ENCODE data around the gene RPTOR.

RPTOR gene

DNA sequence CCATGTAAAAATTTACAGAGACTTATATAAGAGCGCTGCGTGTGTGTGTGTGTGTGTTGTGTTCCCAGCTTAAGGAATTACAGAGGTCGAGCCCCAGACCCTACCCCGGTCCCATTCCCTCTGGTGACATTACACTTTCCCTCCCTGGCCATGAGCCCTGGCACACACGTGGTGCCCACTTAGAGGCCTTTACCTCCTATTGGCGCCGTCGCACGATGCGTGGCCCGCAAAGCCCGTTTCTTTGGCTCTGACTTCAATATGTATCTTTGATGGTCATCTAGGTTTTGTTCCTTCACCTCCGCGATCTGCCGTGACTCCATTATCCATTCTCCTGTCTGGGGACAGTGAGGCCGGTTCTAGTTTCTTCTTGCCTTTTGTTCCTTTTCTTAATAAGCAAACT lies 350.1 kb downstream of the RPTOR start:
- H3K27ac Mint-ChIP-seq = no peak overlapping the region
- ATAC-seq (replicated peaks) = no peak
- peaks cover 57 to 77% of the 10 kb centered on the region in 2 donors for H3K36me3 Mint-ChIP-seq
- H3K4me3 Mint-ChIP-seq = no peak overlapping the region
- H3K4me1 Mint-ChIP-seq = peaks cover 19 to 41% of the 10 kb centered on the region in 2 donors
- no peaks in the 10 kb centered on the region for H3K9me3 Mint-ChIP-seq
- DNase-seq = no peak
- H3K27me3 Mint-ChIP-seq = no peaks in the 10 kb centered on the region

DNA sequence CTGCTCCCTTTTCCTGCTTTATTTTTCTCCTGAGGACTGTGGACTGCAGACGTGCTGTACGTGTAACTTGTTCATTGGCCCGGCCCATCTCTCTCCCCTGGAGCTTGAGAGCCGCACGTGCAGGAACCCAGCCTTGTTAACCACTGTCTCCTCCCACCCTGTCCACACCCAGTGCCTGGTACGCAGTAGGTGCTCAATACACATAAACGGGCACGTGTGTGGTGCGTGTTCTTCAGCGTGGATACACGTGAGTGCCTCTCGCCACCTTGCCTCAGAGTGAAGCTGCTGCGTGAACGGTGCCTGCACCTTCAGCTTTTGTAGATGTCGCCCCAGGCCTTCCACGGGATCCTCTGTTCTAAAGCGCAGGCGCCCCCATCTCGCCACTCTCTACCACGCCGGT lies 350.7 kb downstream of the RPTOR start:
- Mint-ChIP-seq H3K9me3 (no peaks in the 10 kb centered on the region), H3K27ac (no peak overlapping the region), H3K4me3 (no peak overlapping the region), H3K27me3 (no peaks in the 10 kb centered on the region), H3K36me3 (peaks cover 61 to 82% of the 10 kb centered on the region in 2 donors), H3K4me1 (peaks cover 23 to 47% of the 10 kb centered on the region in 2 donors)
- DNase-seq (no peak), ATAC-seq (replicated peaks) (no peak)

DNA sequence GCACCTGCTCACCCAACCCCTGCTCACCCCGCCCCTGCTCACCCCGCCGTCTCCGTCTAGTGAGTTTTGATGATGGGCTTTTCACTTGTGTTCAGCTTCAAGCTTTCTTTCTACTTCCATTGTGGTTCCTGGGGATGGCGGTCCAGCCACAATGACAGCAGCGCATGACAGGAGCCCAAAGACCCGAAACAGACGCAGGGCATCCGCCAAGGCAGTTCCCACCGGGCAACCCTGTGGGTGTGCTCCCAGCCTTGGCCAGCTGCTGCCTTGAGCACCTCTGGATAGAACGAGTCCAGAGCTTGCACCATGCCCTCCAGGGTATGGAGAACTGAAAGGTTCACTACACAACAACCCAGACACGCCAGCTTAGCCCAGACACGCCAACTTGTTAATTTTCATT lies 354.1 kb downstream of the RPTOR start:
- Mint-ChIP-seq H3K36me3 (peaks cover 64 to 79% of the 10 kb centered on the region in 2 donors), H3K27ac (peak overlapping the region; percentile 20), H3K4me1 (peaks cover 31 to 52% of the 10 kb centered on the region in 2 donors), H3K4me3 (no peak overlapping the region), H3K27me3 (no peaks in the 10 kb centered on the region), H3K9me3 (no peaks in the 10 kb centered on the region)
- DNase-seq (no peak), ATAC-seq (replicated peaks) (no peak)

DNA sequence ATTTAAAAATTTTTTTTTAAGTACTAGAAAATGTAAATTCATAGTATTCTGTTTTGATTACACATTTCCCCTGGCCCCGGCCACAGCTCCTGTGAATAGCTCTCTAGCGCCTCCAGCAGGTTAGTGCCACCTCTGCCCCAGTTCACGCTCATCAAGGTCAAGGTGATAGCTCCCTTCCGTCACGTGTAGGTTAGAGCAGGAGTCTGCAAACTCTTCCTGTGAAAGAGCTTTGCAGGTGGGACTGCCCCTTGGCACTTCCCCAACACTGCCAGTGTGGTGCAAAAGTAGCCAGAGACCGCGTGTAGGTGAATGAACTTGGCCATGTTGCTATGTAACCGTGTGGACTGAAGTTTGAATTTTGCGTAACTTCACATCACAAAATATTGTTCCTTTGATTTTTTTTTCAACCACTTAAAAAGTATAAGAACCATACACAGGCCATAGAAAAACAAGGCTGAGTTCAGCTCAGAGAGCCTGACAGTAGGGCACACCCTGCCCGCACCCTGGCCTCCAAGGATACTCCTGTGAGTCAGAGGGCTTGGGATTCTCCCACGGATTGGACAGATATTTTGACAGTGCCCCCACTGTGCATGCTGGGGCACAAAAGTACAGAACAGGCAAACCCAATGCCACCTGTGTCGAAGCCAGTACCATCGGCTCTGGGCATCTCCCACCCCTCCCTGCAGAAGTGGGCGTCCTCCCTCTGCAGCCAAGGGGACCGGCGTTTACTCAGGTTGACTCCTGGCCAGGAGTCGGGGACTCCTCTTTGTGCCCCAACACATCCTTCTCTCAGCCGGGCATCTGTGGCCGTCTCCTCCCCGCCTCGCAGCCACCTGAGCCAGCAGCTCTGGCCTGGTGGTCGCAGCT lies 355.0 kb downstream of the RPTOR start:
- Mint-ChIP-seq H3K4me1 (peaks cover 31 to 54% of the 10 kb centered on the region in 2 donors), H3K4me3 (no peak overlapping the region), H3K27ac (peak overlapping the region; percentile 56), H3K9me3 (no peaks in the 10 kb centered on the region), H3K36me3 (peaks cover 59 to 72% of the 10 kb centered on the region in 2 donors), H3K27me3 (no peaks in the 10 kb centered on the region)
- ATAC-seq (replicated peaks) (peak; percentile 38 to 44), DNase-seq (no peak)

DNA sequence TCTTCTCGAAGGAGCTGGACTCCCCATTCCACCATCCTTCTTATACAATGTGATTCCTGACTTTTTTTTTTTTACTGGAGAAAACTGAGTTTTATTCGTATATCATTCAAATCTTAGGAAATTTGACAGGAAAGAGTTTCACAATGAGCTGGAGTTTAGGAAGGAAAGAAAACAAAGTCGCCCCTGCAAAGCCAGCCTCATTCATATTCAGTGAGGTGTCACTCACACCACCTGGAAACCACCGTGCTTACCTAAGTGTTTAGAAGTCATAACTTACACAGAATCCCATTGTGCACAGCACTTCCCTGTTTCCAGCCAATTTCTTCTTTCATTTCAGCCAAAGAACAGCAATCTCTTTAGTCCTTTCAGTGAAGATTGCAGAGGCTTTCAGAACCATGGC lies 356.7 kb downstream of the RPTOR start:
- no peaks in the 10 kb centered on the region for H3K9me3 Mint-ChIP-seq
- ATAC-seq (replicated peaks) (peak; percentile 89), DNase-seq (no peak)
- H3K4me1 Mint-ChIP-seq = peaks cover 29 to 50% of the 10 kb centered on the region in 2 donors
- peaks cover 43 to 63% of the 10 kb centered on the region in 2 donors for H3K36me3 Mint-ChIP-seq
- peak overlapping the region in 1 of 2 donors; percentile 50 for H3K4me3 Mint-ChIP-seq
- no peaks in the 10 kb centered on the region for H3K27me3 Mint-ChIP-seq
- peak overlapping the region; percentile 91 for H3K27ac Mint-ChIP-seq

DNA sequence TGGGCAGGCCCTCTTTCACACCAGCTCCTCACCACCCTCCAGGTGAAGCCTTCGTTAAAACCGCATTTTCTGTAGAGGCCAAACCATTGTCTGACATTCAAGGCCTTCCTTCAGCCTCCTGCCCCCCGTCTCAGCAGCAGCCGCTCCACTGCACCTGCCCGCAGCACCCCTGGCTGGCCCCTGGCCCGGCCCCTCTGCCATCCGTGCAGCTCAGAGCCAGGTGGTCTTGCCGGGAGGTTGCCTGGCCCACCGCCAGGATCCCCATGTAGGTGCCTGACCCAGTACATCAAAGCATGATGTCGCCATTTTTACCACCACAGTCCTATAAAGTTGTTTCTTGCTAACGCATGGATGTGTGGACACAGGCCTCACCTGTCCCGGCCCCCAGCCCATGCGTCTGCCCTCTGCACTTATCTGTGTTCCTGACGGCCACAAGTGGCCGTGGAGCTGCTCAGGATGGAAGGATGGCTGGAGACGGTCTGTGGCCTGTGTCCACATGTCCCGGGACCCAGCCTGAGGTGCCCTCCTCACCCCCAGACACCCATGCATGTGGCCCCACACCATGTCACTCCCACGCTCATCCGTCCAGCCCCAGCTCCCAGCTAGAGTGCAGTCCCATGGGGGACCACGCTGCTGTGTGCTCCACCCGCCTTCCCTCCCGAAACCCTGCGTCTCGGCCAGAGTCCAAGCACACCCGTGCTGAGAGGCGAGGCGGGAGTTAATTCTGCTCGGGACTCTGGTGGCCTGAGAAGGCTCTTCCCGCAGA lies 357.7 kb downstream of the RPTOR start:
- Mint-ChIP-seq H3K4me1 (peaks cover 29 to 60% of the 10 kb centered on the region in 2 donors), H3K4me3 (peak overlapping the region in 1 of 2 donors; percentile 31), H3K9me3 (no peaks in the 10 kb centered on the region), H3K27me3 (no peaks in the 10 kb centered on the region), H3K36me3 (peaks cover 50 to 66% of the 10 kb centered on the region in 2 donors), H3K27ac (peak overlapping the region; percentile 91)
- DNase-seq = no peak
- ATAC-seq (replicated peaks) = no peak

DNA sequence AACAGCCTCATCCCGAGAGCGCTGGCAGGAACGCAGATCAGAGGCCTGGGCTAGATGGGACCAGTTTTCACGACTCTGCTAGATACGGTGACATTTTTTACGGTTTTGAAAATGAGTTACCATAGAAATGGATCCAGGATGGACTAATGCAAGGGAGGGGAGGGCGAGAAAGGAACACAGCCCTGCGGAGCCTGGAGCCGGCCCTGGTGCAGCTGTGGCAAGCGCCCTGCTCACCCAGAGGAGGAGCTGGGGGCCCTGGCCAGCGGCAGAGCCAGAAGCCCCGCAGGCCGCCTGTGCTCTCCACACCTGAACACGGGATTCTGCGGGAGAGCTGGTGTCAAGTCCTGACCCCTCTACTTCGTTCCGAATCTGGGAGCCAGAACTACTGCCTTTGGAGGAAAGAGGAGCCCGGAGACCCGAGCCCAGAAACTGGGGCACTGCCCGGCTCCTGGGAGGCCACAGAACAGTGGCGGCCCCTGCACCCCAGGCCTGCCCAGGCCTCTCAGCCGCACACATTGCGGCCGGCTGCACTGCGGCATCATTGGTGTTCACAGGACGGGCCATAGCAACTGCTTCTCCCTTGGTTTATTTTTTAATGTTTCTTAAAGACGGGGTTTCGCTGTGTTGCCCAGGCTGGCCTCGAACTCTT lies 358.4 kb downstream of the RPTOR start:
- no peak overlapping the region for H3K27ac Mint-ChIP-seq
- no peak overlapping the region for H3K4me3 Mint-ChIP-seq
- H3K36me3 Mint-ChIP-seq = peaks cover 57 to 67% of the 10 kb centered on the region in 2 donors

DNA sequence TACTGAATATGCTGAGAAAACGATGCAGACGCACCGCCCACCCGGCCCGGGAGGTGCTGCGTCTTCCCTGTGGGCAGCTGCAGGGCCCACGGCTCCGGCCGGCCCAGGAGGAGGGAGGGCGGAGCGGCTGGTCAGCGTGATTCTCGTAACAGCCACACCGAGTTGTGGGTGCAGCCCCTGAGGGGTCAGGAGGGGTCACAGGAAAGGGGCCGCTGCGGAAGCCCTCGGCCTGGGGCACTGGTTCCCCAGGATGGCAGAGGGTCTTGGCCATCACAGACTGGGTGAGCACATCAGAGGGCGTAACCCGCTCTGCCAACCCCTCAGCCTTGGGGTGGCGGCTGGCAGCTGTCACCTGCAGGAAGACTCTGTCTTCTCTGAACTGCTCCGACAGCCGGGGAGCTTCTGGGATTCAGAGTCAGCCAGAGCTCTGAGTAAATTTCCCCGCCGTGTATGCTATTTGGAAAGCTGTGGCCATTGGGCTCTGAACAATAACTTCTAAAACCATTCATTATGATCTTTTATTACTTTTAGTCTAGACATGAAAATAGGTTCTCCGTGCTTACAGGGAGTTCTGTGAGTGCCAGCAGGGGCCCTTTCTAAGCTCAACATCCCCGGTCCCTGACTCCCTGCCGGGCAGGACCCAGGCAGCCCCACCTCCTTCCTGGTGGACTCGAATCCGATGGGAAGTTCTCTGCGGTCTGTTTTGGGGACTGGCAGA lies 359.6 kb downstream of the RPTOR start:
- Mint-ChIP-seq H3K4me3 (no peak overlapping the region), H3K36me3 (peaks cover 58 to 70% of the 10 kb centered on the region in 2 donors), H3K4me1 (peaks cover 37 to 67% of the 10 kb centered on the region in 2 donors), H3K9me3 (no peaks in the 10 kb centered on the region), H3K27ac (no peak overlapping the region), H3K27me3 (no peaks in the 10 kb centered on the region)
- ATAC-seq (replicated peaks) (no peak), DNase-seq (no peak)

More for the DNA sequence above, 358.4 kb downstream of the RPTOR start:
- Mint-ChIP-seq H3K9me3 (no peaks in the 10 kb centered on the region), H3K4me1 (peaks cover 36 to 60% of the 10 kb centered on the region in 2 donors), H3K27me3 (no peaks in the 10 kb centered on the region)
- no peak for DNase-seq
- no peak for ATAC-seq (replicated peaks)

DNA sequence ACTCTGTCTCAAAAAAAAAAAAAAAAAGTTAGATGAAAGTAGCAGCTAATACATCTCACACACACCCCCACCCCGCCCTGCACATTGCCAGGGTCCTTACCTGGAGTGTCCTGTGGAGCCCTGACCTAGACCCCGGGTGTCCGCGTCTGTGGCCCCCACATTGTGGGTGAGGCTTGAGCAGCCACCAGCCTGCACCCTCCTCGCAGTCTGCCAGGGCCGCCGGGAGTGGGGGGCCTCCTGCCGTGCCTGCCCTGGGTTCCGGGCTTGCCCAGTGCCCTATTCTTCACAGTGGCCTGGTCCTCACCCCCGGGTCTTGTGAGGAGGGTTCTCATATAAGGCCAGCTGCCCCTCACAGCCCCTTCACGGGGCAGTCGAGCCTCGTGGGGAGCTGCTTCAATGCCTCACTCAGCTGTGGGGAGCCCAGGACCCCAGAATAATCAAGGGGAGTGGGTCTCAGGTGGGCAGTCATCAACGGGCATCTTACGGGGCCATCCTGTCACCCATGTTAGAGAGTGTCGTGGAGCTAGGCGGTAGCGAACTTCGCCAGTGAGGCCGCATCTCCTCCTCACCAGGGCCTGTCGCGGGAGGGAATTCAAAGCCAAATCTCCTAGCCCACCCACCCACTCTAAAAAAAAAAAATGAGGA lies 361.1 kb downstream of the RPTOR start:
- Mint-ChIP-seq H3K4me1 (peaks cover 40 to 70% of the 10 kb centered on the region in 2 donors), H3K27ac (no peak overlapping the region), H3K27me3 (no peaks in the 10 kb centered on the region), H3K4me3 (no peak overlapping the region), H3K9me3 (no peaks in the 10 kb centered on the region), H3K36me3 (peaks cover 62 to 73% of the 10 kb centered on the region in 2 donors)
- DNase-seq = no peak
- ATAC-seq (replicated peaks) = no peak

DNA sequence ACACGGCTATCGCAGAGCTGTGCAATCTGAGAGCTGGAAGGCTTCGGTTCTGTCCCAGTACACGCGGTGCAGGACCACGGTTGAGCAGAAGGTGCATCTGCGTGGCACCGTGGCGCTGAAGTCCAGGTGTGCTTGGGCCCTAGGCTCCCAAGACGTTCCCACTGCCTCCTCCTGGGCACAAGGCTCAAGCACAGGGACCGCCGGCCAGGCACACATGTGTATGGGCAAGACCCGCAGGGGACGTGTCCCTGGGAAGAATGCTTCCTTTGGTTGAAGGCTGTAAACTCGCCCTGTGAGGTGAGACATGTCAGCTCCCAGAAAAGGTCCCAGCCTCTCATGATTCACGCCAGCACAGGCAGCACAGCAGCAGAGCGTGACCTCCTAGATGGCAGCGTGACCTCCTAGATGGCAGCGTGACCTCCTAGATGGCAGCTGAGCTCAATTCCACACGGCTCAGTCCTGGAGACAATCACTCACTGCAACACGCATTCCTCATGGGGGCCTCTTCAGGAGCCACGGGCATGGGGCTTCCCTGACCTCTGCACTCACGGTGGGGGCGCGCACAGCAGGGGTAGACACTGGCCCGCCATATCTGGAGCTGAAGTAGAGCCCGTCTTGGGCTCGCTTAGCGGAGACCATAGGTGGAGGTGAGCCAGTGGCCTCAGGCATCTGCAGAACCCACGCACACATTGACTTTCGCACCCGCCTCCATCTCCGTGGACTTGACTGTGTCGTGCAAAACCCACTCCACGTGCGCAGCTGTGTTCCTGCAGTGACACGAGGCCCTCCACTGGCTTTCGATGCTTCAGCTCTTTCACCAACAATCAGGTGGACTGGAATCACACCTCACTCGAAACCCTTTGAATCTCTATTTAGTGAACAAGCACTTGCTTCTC lies 362.0 kb downstream of the RPTOR start:
- Mint-ChIP-seq H3K4me3 (peak overlapping the region in 1 of 2 donors; percentile 51), H3K9me3 (peaks cover 2 to 3% of the 10 kb centered on the region in 2 donors), H3K27me3 (no peaks in the 10 kb centered on the region), H3K36me3 (peaks cover 57 to 70% of the 10 kb centered on the region in 2 donors), H3K27ac (no peak overlapping the region), H3K4me1 (peaks cover 33 to 70% of the 10 kb centered on the region in 2 donors)
- DNase-seq (no peak), ATAC-seq (replicated peaks) (no peak)

DNA sequence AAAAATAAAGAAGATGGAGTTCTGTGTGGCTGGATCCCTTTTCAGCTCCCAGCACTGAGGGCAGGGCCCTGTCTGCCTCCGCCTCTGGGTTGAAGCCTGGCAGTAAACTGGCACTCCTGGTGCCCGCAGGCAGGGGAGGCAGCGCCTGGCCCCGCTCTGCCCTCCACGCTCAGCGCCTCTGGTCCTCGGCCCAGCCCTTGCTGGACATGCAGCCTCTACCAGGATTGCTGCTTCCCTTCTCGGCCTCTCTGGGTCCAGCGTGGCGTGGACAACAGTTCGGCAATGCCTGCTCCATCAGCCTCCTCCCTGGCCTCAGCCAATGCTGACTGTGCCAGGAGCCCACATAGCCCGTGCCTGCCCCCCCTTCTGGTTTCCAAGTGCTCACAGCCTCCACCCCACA lies 362.6 kb downstream of the RPTOR start:
- H3K4me1 Mint-ChIP-seq = peaks cover 28 to 70% of the 10 kb centered on the region in 2 donors
- DNase-seq = no peak
- ATAC-seq (replicated peaks) = no peak
- H3K27ac Mint-ChIP-seq = peak overlapping the region; percentile 66
- peaks cover 50 to 64% of the 10 kb centered on the region in 2 donors for H3K36me3 Mint-ChIP-seq
- H3K27me3 Mint-ChIP-seq = no peaks in the 10 kb centered on the region
- peaks cover 2 to 3% of the 10 kb centered on the region in 2 donors for H3K9me3 Mint-ChIP-seq
- no peak overlapping the region for H3K4me3 Mint-ChIP-seq

DNA sequence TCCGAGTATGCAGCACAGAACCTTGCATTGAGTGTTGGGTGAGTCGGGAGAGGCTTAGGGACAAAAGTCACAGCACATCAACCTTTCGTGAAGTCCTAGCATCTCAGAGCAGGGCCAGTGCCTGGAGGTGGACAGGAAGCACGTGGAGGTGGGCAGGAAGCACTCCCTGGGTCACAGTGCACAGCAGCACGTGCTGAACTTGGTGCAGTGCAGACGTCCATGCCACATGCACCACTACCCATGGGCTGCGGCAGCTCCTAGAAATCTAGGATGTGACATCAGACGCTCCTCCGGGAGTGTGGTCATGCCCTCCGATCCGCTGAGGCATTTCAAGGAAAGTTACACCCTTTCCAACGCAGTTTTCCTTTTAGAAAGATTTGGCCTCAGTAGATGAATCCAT lies 363.6 kb downstream of the RPTOR start:
- peaks cover 45 to 63% of the 10 kb centered on the region in 2 donors for H3K36me3 Mint-ChIP-seq
- H3K27me3 Mint-ChIP-seq = no peaks in the 10 kb centered on the region
- no peak overlapping the region for H3K4me3 Mint-ChIP-seq
- peaks cover 2 to 3% of the 10 kb centered on the region in 2 donors for H3K9me3 Mint-ChIP-seq
- DNase-seq (no peak), ATAC-seq (replicated peaks) (no peak)
- H3K4me1 Mint-ChIP-seq = peaks cover 33 to 73% of the 10 kb centered on the region in 2 donors
- no peak overlapping the region for H3K27ac Mint-ChIP-seq

Data from stimulated activated naive B cell treated with anti-CD40 and anti-IgM and Interleukin-4, amounts not matched to agents 10 μg/mL and 1 μg/mL and 100 μg/mL, for 72 hours (primary cell).